ENCODE measurements around the gene CDS2.

DNA sequence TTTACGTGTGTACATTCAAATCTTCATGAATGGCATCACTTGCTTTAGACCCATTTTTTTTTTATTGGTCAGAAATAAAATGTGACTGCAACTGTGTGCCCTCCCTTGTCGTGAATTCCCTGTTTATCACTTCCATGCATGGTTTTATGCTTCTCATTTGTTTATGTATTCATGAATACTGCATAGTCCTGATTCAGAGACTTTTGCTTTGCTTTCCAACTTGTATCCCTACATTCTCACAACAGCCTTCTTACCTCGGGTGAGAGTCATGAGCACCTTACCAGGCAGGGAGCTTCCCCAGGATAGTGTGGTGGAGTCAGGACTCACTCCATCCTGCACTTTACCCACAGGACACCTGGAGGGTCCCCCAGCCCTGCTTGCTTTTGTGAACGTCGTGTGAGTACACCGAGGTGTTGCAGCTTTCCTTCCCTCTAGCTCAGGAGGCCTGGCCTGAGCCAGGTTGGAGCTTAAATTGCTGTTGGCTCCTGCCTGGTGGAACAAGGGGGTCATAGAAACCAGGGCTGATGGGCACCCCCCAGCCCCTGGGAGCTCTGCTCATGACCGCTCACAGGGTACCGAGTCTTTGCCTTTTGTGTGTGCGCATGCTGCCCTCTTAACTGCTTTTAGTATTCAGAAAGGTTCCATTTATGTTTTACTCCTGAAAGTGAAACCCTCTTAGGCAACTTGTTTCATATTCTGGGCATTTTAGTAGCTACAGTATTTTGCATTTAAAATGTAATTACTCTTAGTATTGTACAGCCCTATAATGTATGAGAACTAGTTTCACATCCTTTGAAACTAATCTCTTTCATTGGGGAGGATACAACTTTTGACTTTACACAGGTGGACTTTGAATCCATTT is 66.0 kb downstream of the CDS2 start:
- TF ChIP-seq, protein P1, sequence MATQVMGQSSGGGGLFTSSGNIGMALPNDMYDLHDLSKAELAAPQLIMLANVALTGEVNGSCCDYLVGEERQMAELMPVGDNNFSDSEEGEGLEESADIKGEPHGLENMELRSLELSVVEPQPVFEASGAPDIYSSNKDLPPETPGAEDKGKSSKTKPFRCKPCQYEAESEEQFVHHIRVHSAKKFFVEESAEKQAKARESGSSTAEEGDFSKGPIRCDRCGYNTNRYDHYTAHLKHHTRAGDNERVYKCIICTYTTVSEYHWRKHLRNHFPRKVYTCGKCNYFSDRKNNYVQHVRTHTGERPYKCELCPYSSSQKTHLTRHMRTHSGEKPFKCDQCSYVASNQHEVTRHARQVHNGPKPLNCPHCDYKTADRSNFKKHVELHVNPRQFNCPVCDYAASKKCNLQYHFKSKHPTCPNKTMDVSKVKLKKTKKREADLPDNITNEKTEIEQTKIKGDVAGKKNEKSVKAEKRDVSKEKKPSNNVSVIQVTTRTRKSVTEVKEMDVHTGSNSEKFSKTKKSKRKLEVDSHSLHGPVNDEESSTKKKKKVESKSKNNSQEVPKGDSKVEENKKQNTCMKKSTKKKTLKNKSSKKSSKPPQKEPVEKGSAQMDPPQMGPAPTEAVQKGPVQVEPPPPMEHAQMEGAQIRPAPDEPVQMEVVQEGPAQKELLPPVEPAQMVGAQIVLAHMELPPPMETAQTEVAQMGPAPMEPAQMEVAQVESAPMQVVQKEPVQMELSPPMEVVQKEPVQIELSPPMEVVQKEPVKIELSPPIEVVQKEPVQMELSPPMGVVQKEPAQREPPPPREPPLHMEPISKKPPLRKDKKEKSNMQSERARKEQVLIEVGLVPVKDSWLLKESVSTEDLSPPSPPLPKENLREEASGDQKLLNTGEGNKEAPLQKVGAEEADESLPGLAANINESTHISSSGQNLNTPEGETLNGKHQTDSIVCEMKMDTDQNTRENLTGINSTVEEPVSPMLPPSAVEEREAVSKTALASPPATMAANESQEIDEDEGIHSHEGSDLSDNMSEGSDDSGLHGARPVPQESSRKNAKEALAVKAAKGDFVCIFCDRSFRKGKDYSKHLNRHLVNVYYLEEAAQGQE (IDR thresholded peaks at IDR 0.05; ENCODE audit: borderline replicate concordance) = no peak
- TF ChIP-seq EP300 (conservative IDR thresholded peaks at IDR 0.05; ENCODE audit: poor library complexity, severe bottlenecking) = no peak
- TF ChIP-seq, protein P2, sequence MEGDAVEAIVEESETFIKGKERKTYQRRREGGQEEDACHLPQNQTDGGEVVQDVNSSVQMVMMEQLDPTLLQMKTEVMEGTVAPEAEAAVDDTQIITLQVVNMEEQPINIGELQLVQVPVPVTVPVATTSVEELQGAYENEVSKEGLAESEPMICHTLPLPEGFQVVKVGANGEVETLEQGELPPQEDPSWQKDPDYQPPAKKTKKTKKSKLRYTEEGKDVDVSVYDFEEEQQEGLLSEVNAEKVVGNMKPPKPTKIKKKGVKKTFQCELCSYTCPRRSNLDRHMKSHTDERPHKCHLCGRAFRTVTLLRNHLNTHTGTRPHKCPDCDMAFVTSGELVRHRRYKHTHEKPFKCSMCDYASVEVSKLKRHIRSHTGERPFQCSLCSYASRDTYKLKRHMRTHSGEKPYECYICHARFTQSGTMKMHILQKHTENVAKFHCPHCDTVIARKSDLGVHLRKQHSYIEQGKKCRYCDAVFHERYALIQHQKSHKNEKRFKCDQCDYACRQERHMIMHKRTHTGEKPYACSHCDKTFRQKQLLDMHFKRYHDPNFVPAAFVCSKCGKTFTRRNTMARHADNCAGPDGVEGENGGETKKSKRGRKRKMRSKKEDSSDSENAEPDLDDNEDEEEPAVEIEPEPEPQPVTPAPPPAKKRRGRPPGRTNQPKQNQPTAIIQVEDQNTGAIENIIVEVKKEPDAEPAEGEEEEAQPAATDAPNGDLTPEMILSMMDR (IDR thresholded peaks at IDR 0.05; ENCODE audit: poor library complexity, severe bottlenecking) = peak; percentile 1
